Colonic mucosa (tissue), 4 donors: ENCODE measurements around the gene PERM1. TPM values are rescaled to one million over a fixed set of nuclear protein-coding genes. Genes with fewer than 3 reads are reported as not detected.

ENCODE experiments used
- DNase-seq: peaks from one replicate; pipeline ENCODE4 v3.0.0-alpha.2; 2020
- H3K27ac ChIP-seq: fragments of 200-600 bp; one replicate; pipeline ENCODE4 v1.8.0; 2021
- H3K27me3 ChIP-seq: fragments of 200-600 bp; one replicate; pipeline ENCODE4 v1.8.0; 2021
- H3K36me3 ChIP-seq: fragments of 200-600 bp; one replicate; pipeline ENCODE4 v1.8.0; 2021
- H3K4me1 ChIP-seq: fragments of 200-600 bp; one replicate; pipeline ENCODE4 v1.8.0; 2021; ENCODE audit warnings: mild to moderate bottlenecking
- H3K4me3 ChIP-seq: fragments of 200-600 bp; one replicate; pipeline ENCODE4 v1.8.0; 2021
- H3K9ac ChIP-seq, 2 donors: one replicate each; pipeline ENCODE4 v1.7.0; 2013; ENCODE audit warnings: control low read depth in 2 of 2, low read depth in 2 of 2, low read length in 2 of 2
- H3K9me3 ChIP-seq: fragments of 200-600 bp; one replicate; pipeline ENCODE4 v1.8.0; 2021
- CTCF ChIP-seq: fragments of 200-600 bp; IDR thresholded peaks from one replicate; pipeline ENCODE4 v1.8.0; 2022; ENCODE audit warnings: antibody characterized with exemption, mild to moderate bottlenecking
- intact Hi-C: fragments of 100-400 bp; cut with DNase I; formaldehyde crosslinking; loops from one replicate; pipeline ENCODE4 v1.14.1; 2022
- total RNA-seq, 2 donors: library from RNA; stranded (reverse); fragmentation: NEBNext Ultra II Directional in 1 of 2; extraction: Animal tissue kit (Norgen Biotek cat#: 25700) in 1 of 2; gene quantifications; one replicate each; pipeline ENCODE4 v1.2.1, GENCODE V29; 2021
- donor health status: healthy.
- donor health status: DM: no; HTN: no; CAD: no.
- donor health status: DM: no; HTN: no; CAD: no.

The PERM1 gene
- total RNA-seq, 2 donors from 2014 or later = not detected

GRCh38 chr1:938711-939489, 43.0 kb downstream of the PERM1 start:
- H3K36me3 ChIP-seq = no peaks in the 10 kb centered on the region
- H3K9me3 ChIP-seq = no peaks in the 10 kb centered on the region
- H3K4me3 ChIP-seq = no peak overlapping the region
- peaks cover 14% of the 10 kb centered on the region for H3K4me1 ChIP-seq
- H3K9ac ChIP-seq = no peak overlapping the region
- no peak for TF ChIP-seq CTCF
- H3K27ac ChIP-seq = no peak overlapping the region
- no peak for DNase-seq
- intact Hi-C loops = loop anchor here (2.0 kb wide), 1 partner anchor 34 kb away; no protein-coding TSS in a partner anchor
- peaks cover 70% of the 10 kb centered on the region for H3K27me3 ChIP-seq

GRCh38 chr1:938088-938683, 43.7 kb downstream of the PERM1 start:
- H3K9me3 ChIP-seq = no peaks in the 10 kb centered on the region
- H3K4me1 ChIP-seq = peaks cover 14% of the 10 kb centered on the region
- no peak overlapping the region for H3K9ac ChIP-seq
- H3K27ac ChIP-seq = no peak overlapping the region
- intact Hi-C loops = loop anchor here (2.0 kb wide), 1 partner anchor 33 kb away; no protein-coding TSS in a partner anchor
- peak; percentile 56 for DNase-seq
- H3K27me3 ChIP-seq = peaks cover 74% of the 10 kb centered on the region
- no peaks in the 10 kb centered on the region for H3K36me3 ChIP-seq
- peak; percentile 36 for TF ChIP-seq CTCF
- H3K4me3 ChIP-seq = no peak overlapping the region

GRCh38 chr1:937521-937920, 44.4 kb downstream of the PERM1 start:
- Histone ChIP-seq H3K9ac (no peak overlapping the region), H3K27ac (no peak overlapping the region), H3K4me3 (no peak overlapping the region), H3K36me3 (no peaks in the 10 kb centered on the region), H3K27me3 (peaks cover 75% of the 10 kb centered on the region), H3K4me1 (peaks cover 14% of the 10 kb centered on the region), H3K9me3 (no peaks in the 10 kb centered on the region)
- intact Hi-C loops = no loop called here
- no peak for TF ChIP-seq CTCF
- DNase-seq = no peak

GRCh38 chr1:936348-937264, 45.3 kb downstream of the PERM1 start:
- Histone ChIP-seq H3K36me3 (no peaks in the 10 kb centered on the region), H3K4me1 (peaks cover 14% of the 10 kb centered on the region), H3K27me3 (peaks cover 75% of the 10 kb centered on the region), H3K27ac (no peak overlapping the region), H3K9ac (no peak overlapping the region), H3K4me3 (no peak overlapping the region), H3K9me3 (no peaks in the 10 kb centered on the region)
- TF ChIP-seq CTCF = no peak
- DNase-seq = no peak
- intact Hi-C loops = no loop called here

- H3K4me3 ChIP-seq = no peak overlapping the region
- H3K9ac ChIP-seq = no peak overlapping the region
- TF ChIP-seq CTCF = no peak
- intact Hi-C loops = no loop called here
- H3K36me3 ChIP-seq = no peaks in the 10 kb centered on the region
- DNase-seq = no peak
- no peak overlapping the region for H3K27ac ChIP-seq
- no peaks in the 10 kb centered on the region for H3K9me3 ChIP-seq
- peaks cover 5% of the 10 kb centered on the region for H3K4me1 ChIP-seq
- peaks cover 74% of the 10 kb centered on the region for H3K27me3 ChIP-seq
Observed at GRCh38 chr1:935751-936231, 46.1 kb downstream of the PERM1 start.
